Chondrocyte (in vitro differentiated cells): Measurements from ENCODE around the gene KIF16B. TPM values are rescaled to one million over a fixed set of nuclear protein-coding genes. Genes with fewer than 3 reads are reported as not detected.
A peak's percentile ranks its signal among the peaks of the same experiment; 100 is the strongest.

Experiments used
- DNase-seq: peaks from one replicate; pipeline ENCODE4 v3.0.0; 2021; ENCODE audit warnings: mixed read lengths, low spot score
- H3K27ac Mint-ChIP-seq: one replicate; pipeline ENCODE4 v1.8.0; 2021; ENCODE audit warnings: mild to moderate bottlenecking, moderate library complexity, mixed read lengths; ENCODE audit not compliant: unreplicated experiment
- H3K27me3 Mint-ChIP-seq: 2 replicates; pipeline ENCODE4 v1.8.0; 2021; ENCODE audit warnings: low read depth, mixed read lengths
- H3K36me3 Mint-ChIP-seq: 2 replicates; pipeline ENCODE4 v1.8.0; 2021; ENCODE audit warnings: low read depth, mixed read lengths
- H3K4me1 Mint-ChIP-seq: 2 replicates; pipeline ENCODE4 v1.8.0; 2021; ENCODE audit warnings: low read depth, mild to moderate bottlenecking, mixed read lengths
- H3K4me3 Mint-ChIP-seq: one replicate; pipeline ENCODE4 v1.8.0; 2021; ENCODE audit warnings: mild to moderate bottlenecking, moderate library complexity, mixed read lengths; ENCODE audit not compliant: unreplicated experiment
- H3K9me3 Mint-ChIP-seq: 2 replicates; pipeline ENCODE4 v1.8.0; 2021; ENCODE audit warnings: low read depth, mixed read lengths
- CTCF ChIP-seq: fragments of 200-600 bp; sonication (generic); IDR thresholded peaks from 2 replicates; pipeline ENCODE4 v1.5.0; 2021; ENCODE audit warnings: antibody characterized with exemption, mild to moderate bottlenecking, moderate library complexity
- total RNA-seq: library from RNA; stranded (reverse); gene quantifications from 3 replicates; pipeline ENCODE4 v1.2.1, GENCODE V29; 2021

The KIF16B gene
- total RNA-seq, 1 donor from 2014 or later = 11.2 TPM

GRCh38 chr20:16241911-16242310 lies 331.3 kb downstream of the KIF16B start:
- TF ChIP-seq CTCF = peak; percentile 8
- Mint-ChIP-seq H3K4me1 (no peaks in the 10 kb centered on the region), H3K36me3 (peaks cover 3% of the 10 kb centered on the region), H3K27ac (no peak overlapping the region), H3K9me3 (peaks cover 21% of the 10 kb centered on the region), H3K27me3 (peaks cover 10% of the 10 kb centered on the region), H3K4me3 (no peak overlapping the region)
- no peak for DNase-seq

- Mint-ChIP-seq H3K4me3 (no peak overlapping the region), H3K27me3 (peaks cover 6% of the 10 kb centered on the region), H3K27ac (no peak overlapping the region), H3K9me3 (peaks cover 21% of the 10 kb centered on the region), H3K4me1 (no peaks in the 10 kb centered on the region), H3K36me3 (peaks cover 3% of the 10 kb centered on the region)
- TF ChIP-seq CTCF = no peak
- DNase-seq = no peak
Measured at GRCh38 chr20:16240355-16240754, 332.9 kb downstream of the KIF16B start.

- Mint-ChIP-seq H3K27ac (no peak overlapping the region), H3K9me3 (peaks cover 21% of the 10 kb centered on the region), H3K36me3 (peaks cover 3% of the 10 kb centered on the region), H3K4me3 (no peak overlapping the region), H3K4me1 (no peaks in the 10 kb centered on the region), H3K27me3 (no peaks in the 10 kb centered on the region)
- no peak for DNase-seq
- no peak for TF ChIP-seq CTCF
Measured at GRCh38 chr20:16236589-16237241, 336.5 kb downstream of the KIF16B start.

GRCh38 chr20:16230402-16230801 lies 342.8 kb downstream of the KIF16B start:
- Mint-ChIP-seq H3K36me3 (no peaks in the 10 kb centered on the region), H3K9me3 (peaks cover 2% of the 10 kb centered on the region), H3K27ac (no peak overlapping the region), H3K4me3 (no peak overlapping the region), H3K27me3 (no peaks in the 10 kb centered on the region), H3K4me1 (no peaks in the 10 kb centered on the region)
- TF ChIP-seq CTCF = no peak
- no peak for DNase-seq

- DNase-seq = no peak
- H3K36me3 Mint-ChIP-seq = no peaks in the 10 kb centered on the region
- H3K9me3 Mint-ChIP-seq = peaks cover 2% of the 10 kb centered on the region
- H3K27ac Mint-ChIP-seq = no peak overlapping the region
- no peak overlapping the region for H3K4me3 Mint-ChIP-seq
- no peaks in the 10 kb centered on the region for H3K27me3 Mint-ChIP-seq
- TF ChIP-seq CTCF = no peak
- H3K4me1 Mint-ChIP-seq = no peaks in the 10 kb centered on the region
Measured at GRCh38 chr20:16229813-16230212, 343.4 kb downstream of the KIF16B start.
